Forelimb muscle (tissue), 1 donor: Measurements from ENCODE around the gene PXDN. TPM values are rescaled to one million over a fixed set of nuclear protein-coding genes. Genes with fewer than 3 reads are reported as not detected.
"Not testable (repeated sequence)": the region's sequence is repeated elsewhere in the genome, so short reads cannot be mapped to it uniquely, and the experiment has no call there.

Experiments used
- DNase-seq: peaks from one replicate; pipeline ENCODE4 v3.0.0-alpha.2; 2013; ENCODE audit warnings: low read depth
- polyA plus RNA-seq: library from polyadenylated mRNA; unstranded; fragments of 120-200 nt; gene quantifications from one replicate; pipeline ENCODE4 v1.2.1, GENCODE V29; 2013; ENCODE audit not compliant: insufficient read length

PXDN gene
- polyA plus RNA-seq, 1 donor: 124 TPM

- DNase-seq: peak; percentile 65
Observed at GRCh38 chr2:1742681-1743395, 1.5 kb downstream of the PXDN start.

- DNase-seq: no peak
Observed at GRCh38 chr2:1742301-1742680, 2.0 kb downstream of the PXDN start.

- DNase-seq: no peak
Observed at GRCh38 chr2:1741851-1742250, 2.5 kb downstream of the PXDN start.

GRCh38 chr2:1740716-1741589 lies 3.4 kb downstream of the PXDN start:
- DNase-seq: no peak

GRCh38 chr2:1739961-1740715 lies 4.2 kb downstream of the PXDN start:
- DNase-seq: no peak

GRCh38 chr2:1739322-1739957 lies 4.9 kb downstream of the PXDN start:
- DNase-seq: no peak

GRCh38 chr2:1738646-1739302 lies 5.5 kb downstream of the PXDN start:
- no peak for DNase-seq

GRCh38 chr2:1738163-1738562 lies 6.2 kb downstream of the PXDN start:
- DNase-seq: no peak

GRCh38 chr2:1736997-1737480 lies 7.3 kb downstream of the PXDN start:
- no peak for DNase-seq

GRCh38 chr2:1736045-1736444 lies 8.3 kb downstream of the PXDN start:
- DNase-seq: no peak

- DNase-seq: not testable (repeated sequence)
Observed at GRCh38 chr2:1733298-1733697, 11.0 kb downstream of the PXDN start.

- DNase-seq: peak; percentile 79
Observed at GRCh38 chr2:1731963-1732768, 12.1 kb downstream of the PXDN start.

GRCh38 chr2:1731447-1731962 lies 12.8 kb downstream of the PXDN start:
- no peak for DNase-seq

GRCh38 chr2:1730015-1730927 lies 14.0 kb downstream of the PXDN start:
- no peak for DNase-seq

GRCh38 chr2:1729242-1729641 lies 15.1 kb downstream of the PXDN start:
- DNase-seq: no peak

GRCh38 chr2:1728821-1729220 lies 15.5 kb downstream of the PXDN start:
- no peak for DNase-seq

GRCh38 chr2:1727796-1728474 lies 16.4 kb downstream of the PXDN start:
- DNase-seq: no peak

- DNase-seq: no peak
Observed at GRCh38 chr2:1727101-1727771, 17.1 kb downstream of the PXDN start.
